ENCODE data around the gene KRT85.

KRT85 gene

DNA sequence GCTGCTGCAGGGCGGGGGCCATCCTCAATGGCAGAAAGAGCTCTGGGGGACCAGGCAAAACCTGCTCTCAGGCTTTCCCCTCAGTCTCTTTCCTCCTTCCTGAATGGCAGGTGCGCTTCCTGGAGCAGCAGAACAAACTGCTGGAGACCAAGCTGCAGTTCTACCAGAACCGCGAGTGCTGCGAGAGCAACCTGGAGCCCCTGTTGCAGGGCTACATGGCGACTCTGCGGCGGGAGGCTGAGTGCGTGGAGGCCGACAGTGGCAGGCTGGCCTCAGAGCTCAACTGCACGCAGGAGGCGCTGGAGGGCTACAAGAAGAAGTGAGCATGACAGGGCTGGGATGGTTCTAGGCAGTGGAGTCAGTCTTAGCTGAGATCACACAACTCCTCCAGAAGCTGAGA is 23.2 kb downstream of the KRT85 start:
- peaks cover 7% of the 10 kb centered on the region for H3K9me3 ChIP-seq (ENCODE audit: low read length)
- no peaks in the 10 kb centered on the region for H3K36me3 ChIP-seq (ENCODE audit: insufficient read depth, low read length)
- no peak overlapping the region for H3K9ac ChIP-seq (ENCODE audit: low read length)
- H3K4me3 ChIP-seq (ENCODE audit: low read depth in 1 of 2, low read length in 2 of 2), result no peak overlapping the region
- no peaks in the 10 kb centered on the region for H3K27me3 ChIP-seq (ENCODE audit: control insufficient read depth in 1 of 2, insufficient read depth in 2 of 2, low read length in 2 of 2)
- no peak overlapping the region for H3K27ac ChIP-seq (ENCODE audit: low read depth, low read length)
- no peaks in the 10 kb centered on the region for H3K4me1 ChIP-seq (ENCODE audit: insufficient read depth, low read length)

DNA sequence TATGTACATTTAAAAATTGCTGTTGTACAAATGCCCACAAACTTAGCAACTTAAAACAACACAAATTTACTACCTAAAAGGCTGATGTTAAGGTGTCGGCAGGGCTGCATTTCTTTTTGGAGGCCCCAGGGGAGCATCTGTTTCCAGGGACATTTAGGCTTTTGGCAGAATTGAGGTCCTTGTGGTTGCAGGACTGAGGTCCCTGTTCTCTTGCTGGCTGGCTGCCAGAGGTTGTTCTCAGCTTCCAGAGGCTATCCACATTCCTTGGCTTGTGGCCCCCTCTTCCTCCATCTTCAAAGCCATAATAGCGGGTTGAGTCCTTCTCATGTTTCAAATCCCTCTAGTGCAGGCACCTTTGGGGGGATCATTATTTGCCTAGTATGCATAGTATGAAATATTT is 23.7 kb downstream of the KRT85 start:
- Histone ChIP-seq H3K4me1 (ENCODE audit: insufficient read depth, low read length) (no peaks in the 10 kb centered on the region), H3K9me3 (ENCODE audit: low read length) (peaks cover 7% of the 10 kb centered on the region), H3K36me3 (ENCODE audit: insufficient read depth, low read length) (no peaks in the 10 kb centered on the region), H3K27ac (ENCODE audit: low read depth, low read length) (no peak overlapping the region), H3K27me3 (ENCODE audit: control insufficient read depth in 1 of 2, insufficient read depth in 2 of 2, low read length in 2 of 2) (no peaks in the 10 kb centered on the region), H3K9ac (ENCODE audit: low read length) (no peak overlapping the region), H3K4me3 (ENCODE audit: low read depth in 1 of 2, low read length in 2 of 2) (no peak overlapping the region)

DNA sequence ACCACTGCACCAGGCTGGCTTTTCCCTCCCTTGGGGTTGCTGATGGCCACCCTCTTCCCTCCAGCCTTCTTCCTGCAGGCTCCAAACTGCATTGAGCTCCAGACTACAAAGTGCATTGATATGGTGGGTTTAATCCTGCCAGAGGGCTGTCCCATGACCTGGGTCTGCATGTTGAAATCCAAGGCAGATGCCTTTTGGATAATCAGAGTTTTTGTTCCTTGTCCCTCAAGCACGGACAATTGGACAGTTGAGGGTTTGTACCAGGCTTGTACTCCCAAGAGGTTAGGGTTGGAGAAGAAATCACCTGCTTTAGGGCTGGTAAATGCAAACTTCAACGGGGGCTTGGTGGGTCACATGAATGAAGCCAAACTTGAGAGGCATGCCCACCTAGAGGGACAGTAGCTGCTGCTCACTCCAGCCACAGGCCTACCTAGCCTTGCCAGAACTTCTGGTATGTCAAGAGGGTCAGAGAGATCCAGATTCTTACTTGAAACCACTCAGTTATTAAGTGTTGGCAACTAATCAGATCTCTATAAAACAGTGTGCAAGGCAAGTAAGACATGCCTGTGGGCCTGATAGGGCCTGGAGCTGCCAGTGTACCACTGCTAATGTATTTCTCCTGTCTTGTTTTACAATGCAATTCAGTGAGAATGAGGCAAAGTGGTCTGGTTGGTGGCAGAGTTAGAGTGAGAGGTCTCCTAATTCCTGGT is 24.3 kb downstream of the KRT85 start:
- Histone ChIP-seq H3K27me3 (ENCODE audit: control insufficient read depth in 1 of 2, insufficient read depth in 2 of 2, low read length in 2 of 2) (no peaks in the 10 kb centered on the region), H3K4me1 (ENCODE audit: insufficient read depth, low read length) (no peaks in the 10 kb centered on the region), H3K36me3 (ENCODE audit: insufficient read depth, low read length) (no peaks in the 10 kb centered on the region), H3K9ac (ENCODE audit: low read length) (no peak overlapping the region), H3K4me3 (ENCODE audit: low read depth in 1 of 2, low read length in 2 of 2) (no peak overlapping the region), H3K9me3 (ENCODE audit: low read length) (peaks cover 7% of the 10 kb centered on the region), H3K27ac (ENCODE audit: low read depth, low read length) (no peak overlapping the region)

DNA sequence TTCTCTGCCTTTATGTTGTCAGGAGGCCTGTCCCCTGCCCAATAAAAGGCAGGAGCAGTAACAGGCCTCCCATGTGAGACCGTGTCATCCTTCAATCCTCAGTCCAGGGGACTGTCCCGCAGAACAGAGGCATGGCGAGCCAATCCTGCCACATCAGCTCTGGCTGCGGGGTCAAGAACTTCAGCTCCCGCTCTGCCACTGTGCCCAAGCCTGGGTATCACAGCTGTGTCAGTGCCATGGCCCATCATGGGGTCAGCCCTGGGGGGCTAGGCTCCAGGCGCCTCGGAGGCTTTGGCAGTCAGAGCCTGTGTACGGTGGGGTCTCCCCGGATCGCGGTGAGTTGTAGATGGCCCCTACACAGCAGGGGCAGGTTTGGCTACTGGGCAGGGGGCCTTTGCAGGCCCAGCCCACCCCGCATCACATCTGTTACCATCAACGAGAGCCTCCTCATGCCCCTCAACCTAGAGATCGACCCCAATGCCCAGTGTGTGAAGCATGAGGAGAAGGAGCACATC is 26.2 kb downstream of the KRT85 start:
- Histone ChIP-seq H3K27ac (ENCODE audit: low read depth, low read length) (no peak overlapping the region), H3K4me3 (ENCODE audit: low read depth in 1 of 2, low read length in 2 of 2) (no peak overlapping the region), H3K9me3 (ENCODE audit: low read length) (peaks cover 7% of the 10 kb centered on the region), H3K36me3 (ENCODE audit: insufficient read depth, low read length) (no peaks in the 10 kb centered on the region), H3K27me3 (ENCODE audit: control insufficient read depth in 1 of 2, insufficient read depth in 2 of 2, low read length in 2 of 2) (no peaks in the 10 kb centered on the region), H3K9ac (ENCODE audit: low read length) (no peak overlapping the region), H3K4me1 (ENCODE audit: insufficient read depth, low read length) (no peaks in the 10 kb centered on the region)

DNA sequence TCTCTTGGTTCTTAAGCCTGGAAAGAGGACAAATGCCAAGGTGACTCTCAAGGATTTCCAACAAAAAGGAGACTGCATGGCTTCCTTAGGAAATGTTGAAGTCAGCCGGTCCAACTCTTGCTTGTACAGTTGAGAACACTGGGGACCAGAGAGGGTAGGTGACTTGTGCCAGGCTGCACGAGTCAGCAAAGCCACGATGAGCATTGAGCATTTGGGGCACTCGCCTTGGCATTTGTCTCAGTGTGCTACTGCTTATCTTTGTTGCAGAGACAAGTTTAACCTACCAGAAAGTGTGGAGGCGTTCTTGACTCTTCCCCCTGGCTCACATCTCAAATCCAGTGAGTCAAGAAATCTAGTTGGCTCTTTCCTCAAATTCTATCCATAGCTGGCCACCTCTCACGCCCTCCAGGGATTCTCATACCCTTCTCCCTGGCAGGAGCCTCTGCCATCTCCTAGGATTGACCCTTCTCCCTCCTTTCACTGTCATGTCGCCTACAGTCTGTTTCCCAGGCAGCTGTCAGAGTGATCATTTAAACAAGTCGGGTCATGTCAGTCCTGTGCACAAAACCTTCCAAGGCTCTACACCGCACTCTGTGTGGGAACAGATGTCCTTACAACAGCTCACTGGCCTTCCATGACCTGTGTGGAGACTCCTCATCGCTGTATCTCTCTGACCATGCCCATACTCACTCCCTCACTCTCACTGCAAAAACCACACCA is 28.9 kb downstream of the KRT85 start:
- H3K9ac ChIP-seq (ENCODE audit: low read length), result no peak overlapping the region
- H3K4me3 ChIP-seq (ENCODE audit: low read depth in 1 of 2, low read length in 2 of 2), result no peak overlapping the region
- no peak overlapping the region for H3K27ac ChIP-seq (ENCODE audit: low read depth, low read length)
- H3K9me3 ChIP-seq (ENCODE audit: low read length), result peaks cover 8% of the 10 kb centered on the region
- H3K27me3 ChIP-seq (ENCODE audit: control insufficient read depth in 1 of 2, insufficient read depth in 2 of 2, low read length in 2 of 2), result no peaks in the 10 kb centered on the region
- H3K36me3 ChIP-seq (ENCODE audit: insufficient read depth, low read length), result no peaks in the 10 kb centered on the region
- H3K4me1 ChIP-seq (ENCODE audit: insufficient read depth, low read length), result no peaks in the 10 kb centered on the region

DNA sequence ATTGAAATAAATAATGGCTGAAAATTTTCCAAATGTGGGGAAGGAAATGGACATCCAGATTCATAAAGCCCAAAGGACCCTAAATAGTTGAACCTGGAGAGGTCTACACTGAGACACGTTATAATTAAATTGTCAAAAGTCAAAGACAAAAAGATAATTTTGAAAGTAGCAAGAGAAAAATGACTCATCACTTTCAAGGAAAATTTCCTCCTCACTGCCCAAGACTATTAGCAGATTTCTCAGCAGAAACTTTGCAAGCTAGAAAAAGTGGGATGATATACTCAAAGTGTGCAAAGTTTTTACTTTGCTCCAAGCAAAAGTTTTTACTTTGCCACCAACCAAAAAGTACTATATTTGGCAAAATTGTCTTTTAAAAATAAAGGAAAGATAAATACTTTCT is 30.2 kb downstream of the KRT85 start:
- H3K4me1 ChIP-seq (ENCODE audit: insufficient read depth, low read length), result no peaks in the 10 kb centered on the region
- no peak overlapping the region for H3K27ac ChIP-seq (ENCODE audit: low read depth, low read length)
- H3K4me3 ChIP-seq (ENCODE audit: low read depth in 1 of 2, low read length in 2 of 2), result no peak overlapping the region
- H3K27me3 ChIP-seq (ENCODE audit: control insufficient read depth in 1 of 2, insufficient read depth in 2 of 2, low read length in 2 of 2), result no peaks in the 10 kb centered on the region
- no peak overlapping the region for H3K9ac ChIP-seq (ENCODE audit: low read length)
- no peaks in the 10 kb centered on the region for H3K36me3 ChIP-seq (ENCODE audit: insufficient read depth, low read length)
- H3K9me3 ChIP-seq (ENCODE audit: low read length), result peaks cover 4% of the 10 kb centered on the region

DNA sequence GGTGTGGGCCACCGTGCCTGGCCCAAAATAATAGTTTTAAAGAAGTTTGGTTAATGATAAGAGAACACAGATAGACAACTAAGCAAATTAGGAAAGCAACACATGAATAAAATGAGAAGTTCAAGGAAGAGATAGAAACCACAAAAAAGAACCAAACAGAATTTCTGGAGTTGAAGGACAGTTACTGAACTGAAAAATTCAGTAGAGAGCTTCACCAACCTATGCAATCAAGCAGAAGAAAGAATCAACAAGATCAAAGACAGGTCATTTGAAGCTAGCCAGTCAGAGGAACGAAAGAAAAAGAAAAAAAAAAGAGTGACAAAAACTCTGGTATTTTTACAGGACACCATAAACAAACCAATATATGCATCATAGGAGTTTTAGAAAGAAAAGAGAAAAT is 30.6 kb downstream of the KRT85 start:
- H3K4me3 ChIP-seq (ENCODE audit: low read depth in 1 of 2, low read length in 2 of 2), result no peak overlapping the region
- H3K27me3 ChIP-seq (ENCODE audit: control insufficient read depth in 1 of 2, insufficient read depth in 2 of 2, low read length in 2 of 2), result no peaks in the 10 kb centered on the region
- no peaks in the 10 kb centered on the region for H3K4me1 ChIP-seq (ENCODE audit: insufficient read depth, low read length)
- no peak overlapping the region for H3K27ac ChIP-seq (ENCODE audit: low read depth, low read length)
- no peak overlapping the region for H3K9ac ChIP-seq (ENCODE audit: low read length)
- no peaks in the 10 kb centered on the region for H3K36me3 ChIP-seq (ENCODE audit: insufficient read depth, low read length)
- H3K9me3 ChIP-seq (ENCODE audit: low read length), result peaks cover 4% of the 10 kb centered on the region

DNA sequence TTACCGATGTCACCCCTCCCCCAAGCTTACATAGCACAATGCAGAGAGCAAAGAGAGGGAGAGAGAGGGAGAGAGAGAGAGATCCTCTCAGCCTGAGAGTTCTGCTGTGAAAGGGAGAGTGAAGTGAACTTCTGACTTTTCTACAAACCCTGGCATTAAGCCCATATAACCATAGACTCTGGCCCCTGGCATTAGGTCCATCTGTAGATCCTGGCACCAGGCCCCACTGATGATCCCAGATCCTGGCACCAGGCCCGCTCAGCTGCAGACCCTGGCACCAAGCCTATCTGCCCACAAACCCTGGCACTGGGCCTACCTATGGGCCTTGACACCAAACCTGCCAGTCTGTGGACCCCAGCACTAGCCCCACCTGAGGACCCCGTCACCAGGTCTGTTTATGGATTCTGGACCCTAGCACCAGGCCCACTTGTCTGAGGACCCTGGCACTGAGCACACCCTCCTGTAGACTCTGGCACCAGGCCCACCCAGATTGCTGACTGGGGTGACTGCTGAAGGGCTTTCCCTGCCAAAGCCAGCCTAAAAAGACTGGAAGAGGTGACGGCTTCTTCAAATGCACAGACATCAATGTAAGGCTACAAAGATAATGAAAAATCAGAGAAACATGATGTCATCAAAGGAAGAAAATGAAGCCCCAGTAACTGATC is 31.6 kb downstream of the KRT85 start:
- no peak overlapping the region for H3K27ac ChIP-seq (ENCODE audit: low read depth, low read length)
- no peaks in the 10 kb centered on the region for H3K36me3 ChIP-seq (ENCODE audit: insufficient read depth, low read length)
- H3K27me3 ChIP-seq (ENCODE audit: control insufficient read depth in 1 of 2, insufficient read depth in 2 of 2, low read length in 2 of 2), result no peaks in the 10 kb centered on the region
- H3K9ac ChIP-seq (ENCODE audit: low read length), result no peak overlapping the region
- H3K4me1 ChIP-seq (ENCODE audit: insufficient read depth, low read length), result no peaks in the 10 kb centered on the region
- H3K4me3 ChIP-seq (ENCODE audit: low read depth in 1 of 2, low read length in 2 of 2), result no peak overlapping the region
- peaks cover 4% of the 10 kb centered on the region for H3K9me3 ChIP-seq (ENCODE audit: low read length)

DNA sequence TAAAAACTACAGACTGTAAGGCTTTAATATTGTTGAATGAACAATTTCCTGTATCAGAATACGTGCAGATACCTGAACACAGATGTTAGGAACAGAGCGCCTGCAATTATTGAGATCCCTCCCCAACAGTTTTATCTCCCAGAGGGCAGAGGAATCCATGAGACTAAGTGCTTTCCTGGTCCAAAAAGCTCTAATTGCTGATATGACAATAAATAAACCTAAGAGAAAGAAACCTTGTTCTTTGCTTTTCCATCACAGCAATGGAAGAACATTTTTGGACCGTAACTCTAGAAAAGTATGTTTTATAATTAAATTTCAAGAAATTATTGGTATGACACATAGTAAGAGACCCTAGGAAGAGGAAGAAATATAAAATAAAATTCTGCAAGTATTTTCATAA is 33.1 kb downstream of the KRT85 start:
- no peaks in the 10 kb centered on the region for H3K4me1 ChIP-seq (ENCODE audit: insufficient read depth, low read length)
- no peak overlapping the region for H3K4me3 ChIP-seq (ENCODE audit: low read depth in 1 of 2, low read length in 2 of 2)
- peaks cover 4% of the 10 kb centered on the region for H3K9me3 ChIP-seq (ENCODE audit: low read length)
- no peaks in the 10 kb centered on the region for H3K27me3 ChIP-seq (ENCODE audit: control insufficient read depth in 1 of 2, insufficient read depth in 2 of 2, low read length in 2 of 2)
- no peak overlapping the region for H3K27ac ChIP-seq (ENCODE audit: low read depth, low read length)
- H3K9ac ChIP-seq (ENCODE audit: low read length), result no peak overlapping the region
- H3K36me3 ChIP-seq (ENCODE audit: insufficient read depth, low read length), result no peaks in the 10 kb centered on the region

DNA sequence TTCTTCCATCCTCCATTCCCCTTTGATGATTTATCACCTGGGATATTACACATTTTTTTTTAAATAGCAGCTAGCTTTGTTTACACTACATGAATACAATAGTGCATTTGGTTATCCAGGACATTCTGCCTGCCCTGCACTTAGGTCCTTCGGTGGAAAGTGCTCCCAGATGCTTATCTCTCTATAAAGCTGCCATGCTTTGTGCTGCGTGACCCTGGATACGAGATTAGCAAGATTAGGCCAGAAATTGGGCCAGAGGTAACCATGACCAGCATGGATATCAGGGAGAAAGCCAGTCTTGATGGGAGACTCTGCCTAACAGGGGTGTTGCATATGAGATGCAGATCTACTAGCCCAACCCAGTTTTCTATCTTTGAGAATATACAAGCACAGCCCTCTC is 34.0 kb downstream of the KRT85 start:
- H3K4me3 ChIP-seq (ENCODE audit: low read depth in 1 of 2, low read length in 2 of 2), result no peak overlapping the region
- H3K9me3 ChIP-seq (ENCODE audit: low read length), result peaks cover 4% of the 10 kb centered on the region
- no peak overlapping the region for H3K27ac ChIP-seq (ENCODE audit: low read depth, low read length)
- H3K36me3 ChIP-seq (ENCODE audit: insufficient read depth, low read length), result no peaks in the 10 kb centered on the region
- no peaks in the 10 kb centered on the region for H3K4me1 ChIP-seq (ENCODE audit: insufficient read depth, low read length)
- no peaks in the 10 kb centered on the region for H3K27me3 ChIP-seq (ENCODE audit: control insufficient read depth in 1 of 2, insufficient read depth in 2 of 2, low read length in 2 of 2)
- no peak overlapping the region for H3K9ac ChIP-seq (ENCODE audit: low read length)

DNA sequence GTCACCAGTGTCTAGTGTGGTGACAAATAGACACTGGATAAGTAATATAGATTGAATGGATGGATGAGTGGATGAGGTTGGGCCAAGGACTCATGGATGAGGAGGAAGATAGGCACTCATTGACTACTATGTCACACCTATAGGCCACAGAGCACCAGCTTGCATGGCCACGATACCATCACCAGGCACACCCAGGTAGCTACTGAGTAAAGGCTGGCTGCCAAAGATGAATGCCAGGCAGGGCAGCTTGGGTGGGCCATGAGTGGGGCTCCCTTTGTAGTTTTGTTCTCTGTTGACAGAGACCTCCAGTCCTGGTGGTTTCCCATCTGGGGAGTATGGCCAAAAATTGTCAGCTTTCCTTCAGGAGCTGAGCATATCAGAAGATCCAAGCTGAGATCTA is 34.9 kb downstream of the KRT85 start:
- Histone ChIP-seq H3K4me3 (ENCODE audit: low read depth in 1 of 2, low read length in 2 of 2) (no peak overlapping the region), H3K27ac (ENCODE audit: low read depth, low read length) (no peak overlapping the region)

More for the DNA sequence above, 34.9 kb downstream of the KRT85 start:
- no peaks in the 10 kb centered on the region for H3K27me3 ChIP-seq (ENCODE audit: control insufficient read depth in 1 of 2, insufficient read depth in 2 of 2, low read length in 2 of 2)
- no peaks in the 10 kb centered on the region for H3K36me3 ChIP-seq (ENCODE audit: insufficient read depth, low read length)
- H3K4me1 ChIP-seq (ENCODE audit: insufficient read depth, low read length), result no peaks in the 10 kb centered on the region
- peaks cover 4% of the 10 kb centered on the region for H3K9me3 ChIP-seq (ENCODE audit: low read length)
- no peak overlapping the region for H3K9ac ChIP-seq (ENCODE audit: low read length)

Measured in muscle layer of colon (tissue), 2 donors.